SU-DHL-6 (cell line): ENCODE data around the gene GCNA.

Experiments used
- EZH2phosphoT487 ChIP-seq: fragments of 200-600 bp; sonication (generic), shearing (Covaris generic); conservative IDR thresholded peaks from 2 replicates; pipeline ENCODE4 v1.6.1; 2018; ENCODE audit warnings: mild to moderate bottlenecking, antibody characterized with exemption, low read length, moderate library complexity, mixed read lengths
- TF ChIP-seq, protein P1 (sequence below): fragments of 200-600 bp; sonication (generic); IDR thresholded peaks from one replicate; pipeline ENCODE4 v1.5.1; 2017; ENCODE audit warnings: antibody characterized with exemption, mild to moderate bottlenecking, low read length, moderate library complexity; ENCODE audit not compliant: insufficient read depth, poor library complexity, severe bottlenecking

DNA sequence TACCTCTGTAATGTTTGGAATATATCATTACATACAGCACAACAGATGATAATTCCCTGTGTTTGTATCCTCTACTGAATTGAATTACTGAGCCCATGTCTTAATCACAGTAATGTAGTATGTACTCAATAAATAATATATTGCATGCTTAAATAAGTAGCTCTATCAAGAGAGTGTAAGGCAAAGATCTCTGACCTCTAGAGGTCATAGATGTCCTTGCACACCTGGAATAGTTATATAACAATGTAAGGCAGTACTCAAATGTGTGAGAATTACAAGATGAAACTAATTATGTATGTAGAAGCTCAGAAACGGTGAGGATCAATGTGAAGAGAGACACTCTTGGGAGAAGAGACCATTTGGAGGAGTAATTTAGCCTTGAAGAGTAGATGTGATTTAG is 14.3 kb upstream of the GCNA start:
- TF ChIP-seq, protein P1, sequence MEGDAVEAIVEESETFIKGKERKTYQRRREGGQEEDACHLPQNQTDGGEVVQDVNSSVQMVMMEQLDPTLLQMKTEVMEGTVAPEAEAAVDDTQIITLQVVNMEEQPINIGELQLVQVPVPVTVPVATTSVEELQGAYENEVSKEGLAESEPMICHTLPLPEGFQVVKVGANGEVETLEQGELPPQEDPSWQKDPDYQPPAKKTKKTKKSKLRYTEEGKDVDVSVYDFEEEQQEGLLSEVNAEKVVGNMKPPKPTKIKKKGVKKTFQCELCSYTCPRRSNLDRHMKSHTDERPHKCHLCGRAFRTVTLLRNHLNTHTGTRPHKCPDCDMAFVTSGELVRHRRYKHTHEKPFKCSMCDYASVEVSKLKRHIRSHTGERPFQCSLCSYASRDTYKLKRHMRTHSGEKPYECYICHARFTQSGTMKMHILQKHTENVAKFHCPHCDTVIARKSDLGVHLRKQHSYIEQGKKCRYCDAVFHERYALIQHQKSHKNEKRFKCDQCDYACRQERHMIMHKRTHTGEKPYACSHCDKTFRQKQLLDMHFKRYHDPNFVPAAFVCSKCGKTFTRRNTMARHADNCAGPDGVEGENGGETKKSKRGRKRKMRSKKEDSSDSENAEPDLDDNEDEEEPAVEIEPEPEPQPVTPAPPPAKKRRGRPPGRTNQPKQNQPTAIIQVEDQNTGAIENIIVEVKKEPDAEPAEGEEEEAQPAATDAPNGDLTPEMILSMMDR: no peak
- TF ChIP-seq EZH2phosphoT487: no peak
